GM18526 (cell line): Measurements from ENCODE around the gene MARCO.

Experiments
- POLR2A ChIP-seq: IDR thresholded peaks from 3 replicates; pipeline ENCODE4 v1.6.1; 2011; ENCODE audit not compliant: insufficient read length; ENCODE audit errors: extremely low read depth

The MARCO gene

GRCh38 chr2:119029297-119029696, 87.3 kb downstream of the MARCO start:
- TF ChIP-seq POLR2A, result no peak

- TF ChIP-seq POLR2A, result no peak
Measured at GRCh38 chr2:119040730-119041129, 98.7 kb downstream of the MARCO start.
